Bronchial epithelial cell (primary cell): ENCODE data around the gene TMEM121. TPM values are rescaled to one million over a fixed set of nuclear protein-coding genes. Genes with fewer than 3 reads are reported as not detected.

ENCODE experiments used
- DNase-seq: peaks from one replicate; pipeline ENCODE4 v3.0.0-alpha.2; 2010; ENCODE audit warnings: low read depth
- FAIRE-seq: peaks from 2 replicates; lab custom pipeline; 2011; peaks lifted over from hg19 to GRCh38; lab: Jason Lieb, UNC
- H3K27me3 ChIP-seq: 2 replicates; pipeline ENCODE4 v1.5.1; 2011; ENCODE audit warnings: low read length; ENCODE audit not compliant: control insufficient read depth, insufficient read depth
- H3K36me3 ChIP-seq: 2 replicates; pipeline ENCODE4 v1.5.1; 2011; ENCODE audit warnings: low read length; ENCODE audit not compliant: control insufficient read depth, insufficient read depth
- H3K4me3 ChIP-seq: 2 replicates; pipeline ENCODE4 v1.5.1; 2011; ENCODE audit warnings: mild to moderate bottlenecking, low read depth, low read length, control low read depth
- total RNA-seq: library from RNA; depleted of rRNA; stranded (reverse); fragments of >200 nt; gene quantifications from 2 replicates; pipeline ENCODE4 v1.2.1, GENCODE V29; 2014
- TF ChIP-seq, protein P1 (sequence below): IDR thresholded peaks from 2 replicates; pipeline ENCODE4 v1.5.1; 2011; ENCODE audit warnings: mild to moderate bottlenecking, moderate library complexity, low read length, control low read depth, inconsistent platforms; ENCODE audit not compliant: insufficient read depth, severe bottlenecking

The TMEM121 gene
- total RNA-seq, 1 donor from 2014 or later: 0.53 TPM

DNA sequence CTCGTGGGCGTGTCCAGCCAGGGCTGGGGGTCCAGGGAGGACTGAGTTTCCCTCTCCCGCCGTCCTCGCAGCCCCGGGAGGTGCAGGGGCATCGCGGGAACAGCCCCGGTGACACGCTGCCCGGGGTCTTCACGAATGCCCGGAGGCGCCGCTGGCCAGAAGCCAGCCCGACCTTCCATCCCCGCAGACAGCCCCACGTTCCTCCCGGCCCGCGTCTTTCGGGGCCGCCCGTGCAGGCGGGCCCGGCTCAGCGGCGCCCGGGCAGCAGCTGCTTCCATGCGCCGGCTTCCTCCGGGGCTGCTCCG is 36.2 kb upstream of the TMEM121 start:
- Histone ChIP-seq H3K4me3 (peak overlapping the region; percentile 67), H3K36me3 (peaks cover 2% of the 10 kb centered on the region), H3K27me3 (no peaks in the 10 kb centered on the region)
- TF ChIP-seq, protein P1, sequence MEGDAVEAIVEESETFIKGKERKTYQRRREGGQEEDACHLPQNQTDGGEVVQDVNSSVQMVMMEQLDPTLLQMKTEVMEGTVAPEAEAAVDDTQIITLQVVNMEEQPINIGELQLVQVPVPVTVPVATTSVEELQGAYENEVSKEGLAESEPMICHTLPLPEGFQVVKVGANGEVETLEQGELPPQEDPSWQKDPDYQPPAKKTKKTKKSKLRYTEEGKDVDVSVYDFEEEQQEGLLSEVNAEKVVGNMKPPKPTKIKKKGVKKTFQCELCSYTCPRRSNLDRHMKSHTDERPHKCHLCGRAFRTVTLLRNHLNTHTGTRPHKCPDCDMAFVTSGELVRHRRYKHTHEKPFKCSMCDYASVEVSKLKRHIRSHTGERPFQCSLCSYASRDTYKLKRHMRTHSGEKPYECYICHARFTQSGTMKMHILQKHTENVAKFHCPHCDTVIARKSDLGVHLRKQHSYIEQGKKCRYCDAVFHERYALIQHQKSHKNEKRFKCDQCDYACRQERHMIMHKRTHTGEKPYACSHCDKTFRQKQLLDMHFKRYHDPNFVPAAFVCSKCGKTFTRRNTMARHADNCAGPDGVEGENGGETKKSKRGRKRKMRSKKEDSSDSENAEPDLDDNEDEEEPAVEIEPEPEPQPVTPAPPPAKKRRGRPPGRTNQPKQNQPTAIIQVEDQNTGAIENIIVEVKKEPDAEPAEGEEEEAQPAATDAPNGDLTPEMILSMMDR: no peak
- DNase-seq: no peak
- no peak for FAIRE-seq

DNA sequence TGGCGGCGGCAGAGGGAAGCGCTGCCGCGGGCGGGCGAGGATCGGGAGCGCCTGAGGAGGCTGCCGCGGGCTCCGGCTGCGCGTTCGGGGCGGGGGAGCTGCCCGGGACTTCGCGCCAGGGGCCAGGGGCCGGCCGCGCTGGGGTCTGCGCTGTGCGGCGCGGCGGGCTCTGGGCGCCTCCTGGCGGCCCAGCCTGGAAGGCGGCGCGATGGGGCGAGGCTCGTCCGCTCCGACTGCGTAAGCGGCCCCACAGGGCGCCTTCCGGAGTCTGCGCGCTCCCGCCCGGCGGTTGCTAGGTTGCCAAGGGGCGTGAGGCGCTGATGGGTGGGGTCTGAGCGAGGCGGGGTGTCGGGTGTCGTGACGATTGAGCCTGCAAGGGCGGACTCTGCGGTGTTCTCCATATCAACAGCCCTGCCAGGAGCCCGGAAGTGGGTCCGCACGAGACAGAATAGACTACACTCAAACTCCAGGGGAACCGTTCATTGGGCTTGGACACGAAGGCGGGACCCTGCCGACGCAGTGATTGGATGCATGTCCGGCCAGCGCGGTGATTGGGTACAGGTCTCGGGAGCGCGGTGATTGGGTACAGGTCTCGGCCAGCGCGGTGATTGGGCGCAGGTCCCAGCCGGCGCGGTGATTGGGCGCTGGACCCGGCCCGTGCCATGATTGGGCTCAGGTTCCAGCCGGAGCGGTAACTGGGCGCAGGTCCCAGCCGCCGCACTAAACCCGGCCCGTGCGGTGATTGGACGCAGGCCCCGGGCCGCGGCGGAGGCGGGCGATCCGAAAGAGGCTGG is 35.6 kb upstream of the TMEM121 start, which contains the start of gene TEDC1:
TEDC1 (plus strand) TSS at position 675 of the 794 bp plus-strand sequence. CDS start 130 bp downstream, outside the sequence.
- DNase-seq (peak; percentile 99), FAIRE-seq (peak; percentile 97)
- TF ChIP-seq, protein P1: peak; percentile 80
- H3K27me3 ChIP-seq: no peaks in the 10 kb centered on the region
- peaks cover 2% of the 10 kb centered on the region for H3K36me3 ChIP-seq
- H3K4me3 ChIP-seq: peak within 1 kb of the TSS; percentile 67

DNA sequence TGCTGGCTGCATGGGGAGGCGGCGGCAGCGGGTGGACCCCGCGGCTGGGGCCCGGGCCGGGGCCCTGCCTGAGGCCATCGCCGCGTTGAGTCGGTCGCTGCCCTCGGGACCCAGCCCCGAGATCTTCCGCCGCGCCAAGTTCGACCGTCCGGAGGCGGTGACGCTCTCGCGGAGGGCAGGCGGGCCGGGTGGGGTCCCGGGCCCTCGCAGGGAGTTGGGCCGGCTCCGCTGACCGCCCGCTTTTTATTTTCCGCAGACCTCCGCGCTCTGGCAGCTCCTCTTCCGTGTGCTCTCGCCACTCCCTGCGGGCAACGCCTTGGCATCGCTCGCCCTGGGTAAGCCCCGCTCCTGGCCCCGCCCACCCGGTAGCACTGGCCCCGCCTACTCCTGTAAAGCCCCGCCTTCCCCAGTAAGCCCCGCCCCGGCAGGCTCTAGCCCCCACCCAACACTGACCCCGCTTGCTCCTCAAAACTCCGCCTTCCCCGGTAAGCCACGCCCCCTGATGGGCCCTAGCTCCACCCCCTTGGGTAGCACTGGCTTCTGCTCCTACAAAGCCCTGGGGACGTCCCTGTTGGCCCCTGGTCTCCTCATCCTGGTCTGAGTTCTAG is 34.9 kb upstream of the TMEM121 start:
- TF ChIP-seq, protein P1: no peak
- FAIRE-seq (no peak), DNase-seq (peak; percentile 48)
- H3K36me3 ChIP-seq: peaks cover 2% of the 10 kb centered on the region
- no peaks in the 10 kb centered on the region for H3K27me3 ChIP-seq
- H3K4me3 ChIP-seq: peak overlapping the region; percentile 55

DNA sequence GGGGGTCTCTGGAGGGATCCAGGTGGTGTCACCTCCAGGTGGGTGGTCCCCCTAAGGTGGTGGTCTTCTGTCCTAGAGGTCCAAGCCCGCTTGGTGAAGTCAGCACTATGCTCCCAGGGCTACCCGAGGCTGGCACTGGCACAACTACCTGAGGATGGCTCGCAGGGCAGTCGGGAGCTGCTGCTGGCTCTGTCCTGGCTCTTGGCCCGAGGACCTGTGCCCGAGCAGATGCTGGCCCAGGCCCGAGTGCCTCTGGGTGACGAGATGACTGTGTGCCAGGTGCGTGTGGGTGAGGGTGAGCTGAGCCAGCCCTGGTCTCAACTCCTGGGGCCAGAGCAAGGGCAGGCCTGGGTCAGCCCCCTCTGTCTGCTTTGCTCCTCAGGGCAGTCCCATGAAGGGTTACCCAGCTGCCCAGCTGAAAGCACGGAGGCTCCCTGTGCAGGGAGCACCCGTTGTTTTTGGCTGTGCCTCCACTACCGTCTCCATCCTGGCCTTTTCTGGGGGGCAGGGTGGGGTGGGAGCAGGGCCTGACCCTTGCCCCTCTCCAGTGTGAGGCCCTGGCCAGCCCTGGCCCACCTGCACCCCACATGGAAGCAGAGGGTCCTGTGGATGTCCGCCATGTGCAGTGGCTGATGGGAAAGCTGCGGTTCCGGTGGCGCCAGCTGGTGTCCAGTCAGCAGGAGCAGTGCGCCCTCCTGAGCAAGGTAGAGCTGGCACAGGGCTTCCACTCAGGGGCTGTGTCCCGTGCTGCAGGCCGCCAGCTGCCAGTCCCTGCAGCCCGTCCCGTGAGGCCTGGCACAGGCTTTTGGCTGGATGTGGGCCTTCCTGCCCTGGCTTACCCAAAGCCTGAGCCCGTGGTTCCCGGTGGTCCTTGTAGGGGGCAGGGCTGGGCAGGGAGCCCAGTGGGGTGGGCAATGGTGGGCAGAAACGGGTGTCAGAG is 34.1 kb upstream of the TMEM121 start:
- DNase-seq: no peak
- H3K36me3 ChIP-seq: peaks cover 2% of the 10 kb centered on the region
- TF ChIP-seq, protein P1: no peak
- H3K4me3 ChIP-seq: no peak overlapping the region
- H3K27me3 ChIP-seq: no peaks in the 10 kb centered on the region
- no peak for FAIRE-seq

DNA sequence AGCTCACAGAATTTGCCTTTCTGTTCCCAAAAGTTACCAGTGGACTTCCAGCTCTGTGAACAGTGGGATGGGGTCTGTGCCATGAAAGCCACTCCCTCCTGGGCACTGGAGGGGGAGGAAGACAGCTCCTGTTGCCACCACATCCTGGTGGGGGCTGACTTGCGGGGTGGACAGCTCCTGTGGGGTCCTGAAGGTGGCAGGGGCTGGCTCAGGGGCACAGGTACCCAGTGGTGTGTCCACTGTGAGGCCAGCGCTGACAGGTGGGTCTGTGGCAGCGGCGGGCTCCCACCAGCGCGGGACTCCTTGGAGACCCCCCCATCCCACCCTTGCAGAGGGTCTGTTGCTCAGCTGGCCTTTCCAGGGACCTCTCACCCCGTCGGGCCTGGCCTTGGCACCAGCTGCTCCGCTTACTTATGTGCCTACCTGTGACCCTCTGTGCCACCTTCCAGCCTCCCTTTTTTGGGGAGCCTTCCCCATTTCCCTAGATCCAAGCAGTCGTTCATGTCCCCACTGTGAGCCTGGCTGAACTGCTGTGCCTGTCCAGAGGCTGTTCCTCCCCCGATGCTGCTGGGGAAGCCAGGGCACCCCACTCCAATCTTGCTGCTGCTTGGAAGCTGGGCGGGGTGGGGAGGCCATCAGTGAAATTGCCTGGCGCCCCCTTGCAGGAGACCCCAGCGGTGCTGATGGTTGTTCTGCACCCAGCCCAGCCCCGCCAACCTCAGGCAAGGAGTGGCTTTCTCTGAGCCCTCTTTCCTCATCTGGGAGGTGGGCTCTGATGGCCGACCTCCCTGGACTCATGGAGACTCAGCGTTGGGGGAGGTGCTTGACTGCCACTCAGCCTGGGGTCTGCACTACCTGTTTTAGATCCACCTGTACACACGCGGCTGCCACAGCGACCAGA is 33.2 kb upstream of the TMEM121 start:
- FAIRE-seq (no peak), DNase-seq (no peak)
- H3K27me3 ChIP-seq: no peaks in the 10 kb centered on the region
- no peak overlapping the region for H3K4me3 ChIP-seq
- TF ChIP-seq, protein P1: no peak
- H3K36me3 ChIP-seq: peaks cover 5% of the 10 kb centered on the region
